ENCODE measurements around the gene CARD6.
"Not testable (repeated sequence)": the region's sequence is repeated elsewhere in the genome, so short reads cannot be mapped to it uniquely, and the experiment has no call there.

DNA sequence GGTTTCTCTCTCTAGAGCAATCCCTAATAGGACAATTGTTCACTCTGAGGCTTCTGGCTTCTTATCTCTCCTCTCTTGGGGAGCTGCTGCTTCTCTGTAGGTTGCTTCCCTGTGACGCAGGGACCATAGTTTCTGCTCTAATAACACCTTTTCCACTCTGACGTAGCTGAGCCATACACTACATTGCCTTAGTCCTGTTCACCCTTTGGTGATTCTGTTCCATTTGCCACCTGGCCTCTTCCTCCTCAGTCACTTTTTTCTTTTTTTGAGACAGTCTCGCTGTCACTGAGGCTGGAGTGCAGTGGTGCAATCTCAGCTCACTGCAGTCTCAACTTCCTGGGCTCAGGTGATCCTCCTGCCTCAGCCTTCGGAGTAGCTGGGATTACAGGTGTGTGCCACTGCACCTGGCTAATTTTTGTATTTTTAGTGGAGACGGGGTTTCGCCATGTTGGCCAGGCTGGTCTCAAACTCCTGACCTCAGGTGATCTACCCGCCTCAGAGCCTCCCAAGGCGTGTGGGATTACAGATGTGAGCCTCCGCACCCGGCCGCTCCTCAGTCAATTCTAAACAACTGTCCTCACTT is 15.6 kb upstream of the CARD6 start:
- TF ChIP-seq, protein P1, sequence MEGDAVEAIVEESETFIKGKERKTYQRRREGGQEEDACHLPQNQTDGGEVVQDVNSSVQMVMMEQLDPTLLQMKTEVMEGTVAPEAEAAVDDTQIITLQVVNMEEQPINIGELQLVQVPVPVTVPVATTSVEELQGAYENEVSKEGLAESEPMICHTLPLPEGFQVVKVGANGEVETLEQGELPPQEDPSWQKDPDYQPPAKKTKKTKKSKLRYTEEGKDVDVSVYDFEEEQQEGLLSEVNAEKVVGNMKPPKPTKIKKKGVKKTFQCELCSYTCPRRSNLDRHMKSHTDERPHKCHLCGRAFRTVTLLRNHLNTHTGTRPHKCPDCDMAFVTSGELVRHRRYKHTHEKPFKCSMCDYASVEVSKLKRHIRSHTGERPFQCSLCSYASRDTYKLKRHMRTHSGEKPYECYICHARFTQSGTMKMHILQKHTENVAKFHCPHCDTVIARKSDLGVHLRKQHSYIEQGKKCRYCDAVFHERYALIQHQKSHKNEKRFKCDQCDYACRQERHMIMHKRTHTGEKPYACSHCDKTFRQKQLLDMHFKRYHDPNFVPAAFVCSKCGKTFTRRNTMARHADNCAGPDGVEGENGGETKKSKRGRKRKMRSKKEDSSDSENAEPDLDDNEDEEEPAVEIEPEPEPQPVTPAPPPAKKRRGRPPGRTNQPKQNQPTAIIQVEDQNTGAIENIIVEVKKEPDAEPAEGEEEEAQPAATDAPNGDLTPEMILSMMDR (IDR thresholded peaks at IDR 0.05): not testable (repeated sequence)
- TF ChIP-seq POLR2A, POLR2AphosphoS5 (IDR thresholded peaks at IDR 0.05): not testable (repeated sequence)

Measured in breast epithelium (tissue), 3 donors.